ENCODE results near the gene CSK. TPM values are rescaled to one million over a fixed set of nuclear protein-coding genes. Genes with fewer than 3 reads are reported as not detected.
A peak's percentile ranks its signal among the peaks of the same experiment; 100 is the strongest.

The CSK gene
- total RNA-seq, 2 experiments from 2014 or later: 114 to 118 TPM

GRCh38 chr15:74843891-74844299, 62.0 kb downstream of the CSK start:
- Mint-ChIP-seq H3K27me3 (no peaks in the 10 kb centered on the region), H3K36me3 (ENCODE audit: low read depth) (peaks cover 50% of the 10 kb centered on the region), H3K27ac (peak overlapping the region; percentile 86), H3K9me3 (no peaks in the 10 kb centered on the region), H3K4me1 (ENCODE audit: low read depth) (peaks cover 56% of the 10 kb centered on the region), H3K4me3 (peak overlapping the region; percentile 93)
- Histone ChIP-seq H3K27me3 (ENCODE audit: control insufficient read depth in 1 of 2, insufficient read depth in 2 of 2, low read length in 2 of 2) (no peaks in the 10 kb centered on the region), H3K9me3 (ENCODE audit: control insufficient read depth in 1 of 2, insufficient read depth in 1 of 2, low read length in 2 of 2) (no peaks in the 10 kb centered on the region), H3K27ac (ENCODE audit: low read depth in 1 of 2, low read length in 2 of 2) (peak overlapping the region; percentile 69 to 82), H3K4me3 (ENCODE audit: low read length) (peak overlapping the region; percentile 49), H3K4me1 (ENCODE audit: insufficient read depth, low read length) (peaks cover 61% of the 10 kb centered on the region), H3K36me3 (ENCODE audit: insufficient read depth, low read length) (peaks cover 34% of the 10 kb centered on the region)
- ChIA-PET POLR2A (interaction anchor here (1.0 to 2.5 kb wide), 11 partner anchors 24 to 67 kb away, joined by 3 to 13 read pairs (median 6); partner anchors contain the start of genes CSK, FAM219B, MPI and SCAMP2), CTCF (interaction anchor here (1.2 to 2.5 kb wide), 11 partner anchors 24 to 107 kb away, joined by 3 to 12 read pairs (median 6); no protein-coding TSS in a partner anchor)
- peak in 2 of 14 experiments; percentile 10 to 53 for DNase-seq
- intact Hi-C loops (cut with DNase I, micrococcal nuclease): loop anchor here (1.0 to 10.0 kb wide), 12 partner anchors 29 to 358 kb away; partner anchors contain the start of genes MPI (in 2 of the 2), SCAMP2 (in 2 of the 2), ARID3B (in 1 of the 2) and C15orf39 (in 1 of the 2)
- TF ChIP-seq, protein P1, sequence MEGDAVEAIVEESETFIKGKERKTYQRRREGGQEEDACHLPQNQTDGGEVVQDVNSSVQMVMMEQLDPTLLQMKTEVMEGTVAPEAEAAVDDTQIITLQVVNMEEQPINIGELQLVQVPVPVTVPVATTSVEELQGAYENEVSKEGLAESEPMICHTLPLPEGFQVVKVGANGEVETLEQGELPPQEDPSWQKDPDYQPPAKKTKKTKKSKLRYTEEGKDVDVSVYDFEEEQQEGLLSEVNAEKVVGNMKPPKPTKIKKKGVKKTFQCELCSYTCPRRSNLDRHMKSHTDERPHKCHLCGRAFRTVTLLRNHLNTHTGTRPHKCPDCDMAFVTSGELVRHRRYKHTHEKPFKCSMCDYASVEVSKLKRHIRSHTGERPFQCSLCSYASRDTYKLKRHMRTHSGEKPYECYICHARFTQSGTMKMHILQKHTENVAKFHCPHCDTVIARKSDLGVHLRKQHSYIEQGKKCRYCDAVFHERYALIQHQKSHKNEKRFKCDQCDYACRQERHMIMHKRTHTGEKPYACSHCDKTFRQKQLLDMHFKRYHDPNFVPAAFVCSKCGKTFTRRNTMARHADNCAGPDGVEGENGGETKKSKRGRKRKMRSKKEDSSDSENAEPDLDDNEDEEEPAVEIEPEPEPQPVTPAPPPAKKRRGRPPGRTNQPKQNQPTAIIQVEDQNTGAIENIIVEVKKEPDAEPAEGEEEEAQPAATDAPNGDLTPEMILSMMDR (IDR thresholded peaks at IDR 0.05): no peak
- ATAC-seq (ENCODE audit: poor library complexity): no peak

GRCh38 chr15:74844319-74845207, 62.7 kb downstream of the CSK start:
- peak overlapping the region; percentile 49 for H3K4me3 Mint-ChIP-seq
- no peaks in the 10 kb centered on the region for H3K9me3 ChIP-seq (ENCODE audit: control insufficient read depth in 1 of 2, insufficient read depth in 1 of 2, low read length in 2 of 2)
- ChIA-PET POLR2A (interaction anchor here (0.7 to 2.5 kb wide), 25 partner anchors 12 to 607 kb away, joined by 3 to 10 read pairs (median 4); partner anchors contain the start of genes COX5A, CSK, FAM219B and MPI), CTCF (interaction anchor here (1.0 to 2.5 kb wide), 8 partner anchors 24 to 106 kb away, joined by 3 to 9 read pairs (median 4); no protein-coding TSS in a partner anchor)
- peak overlapping the region; percentile 22 for H3K4me3 ChIP-seq (ENCODE audit: low read length)
- H3K36me3 Mint-ChIP-seq (ENCODE audit: low read depth): peaks cover 51% of the 10 kb centered on the region
- peak in 1 of 14 experiments; percentile 19 for DNase-seq
- H3K27me3 ChIP-seq (ENCODE audit: control insufficient read depth in 1 of 2, insufficient read depth in 2 of 2, low read length in 2 of 2): no peaks in the 10 kb centered on the region
- intact Hi-C loops (cut with DNase I, micrococcal nuclease): loop anchor here (1.0 to 10.0 kb wide), 7 partner anchors 48 to 358 kb away; partner anchors contain the start of genes ARID3B (in 1 of the 2), C15orf39 (in 1 of the 2), EDC3 (in 1 of the 2) and MPI (in 1 of the 2)
- ATAC-seq (ENCODE audit: poor library complexity): no peak
- peaks cover 61% of the 10 kb centered on the region for H3K4me1 ChIP-seq (ENCODE audit: insufficient read depth, low read length)
- peaks cover 56% of the 10 kb centered on the region for H3K4me1 Mint-ChIP-seq (ENCODE audit: low read depth)
- peak overlapping the region; percentile 86 for H3K27ac Mint-ChIP-seq
- no peaks in the 10 kb centered on the region for H3K9me3 Mint-ChIP-seq
- TF ChIP-seq, protein P1 (IDR thresholded peaks at IDR 0.05): no peak
- H3K27ac ChIP-seq (ENCODE audit: low read depth in 1 of 2, low read length in 2 of 2): peak overlapping the region; percentile 69 to 82
- H3K27me3 Mint-ChIP-seq: no peaks in the 10 kb centered on the region
- H3K36me3 ChIP-seq (ENCODE audit: insufficient read depth, low read length): peaks cover 33% of the 10 kb centered on the region

DNA sequence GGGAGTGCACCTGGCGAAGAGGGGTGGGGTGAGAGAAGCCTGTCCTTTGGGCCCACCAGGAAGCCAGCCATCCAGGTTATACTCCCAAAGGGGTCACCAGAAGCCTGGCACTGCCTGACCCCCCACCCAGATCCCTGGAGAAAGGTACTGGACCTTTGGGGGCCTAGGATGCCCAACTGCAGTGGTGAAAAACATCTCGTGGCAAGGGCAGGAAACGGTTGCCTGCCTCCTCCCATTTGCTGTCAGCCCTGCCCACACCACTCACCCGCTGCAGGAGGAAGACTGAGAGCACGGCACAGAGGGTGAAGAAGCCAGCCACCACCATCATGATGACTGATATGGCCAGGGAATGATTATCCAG, 63.3 kb downstream of the CSK start:
- H3K9me3 ChIP-seq (ENCODE audit: control insufficient read depth in 1 of 2, insufficient read depth in 1 of 2, low read length in 2 of 2): no peaks in the 10 kb centered on the region
- DNase-seq: peak; percentile 36 to 76 (median 62)
- Mint-ChIP-seq H3K4me1 (ENCODE audit: low read depth) (peaks cover 56% of the 10 kb centered on the region), H3K4me3 (peak overlapping the region; percentile 49), H3K9me3 (no peaks in the 10 kb centered on the region), H3K36me3 (ENCODE audit: low read depth) (peaks cover 55% of the 10 kb centered on the region), H3K27me3 (no peaks in the 10 kb centered on the region), H3K27ac (peak overlapping the region; percentile 86)
- peak overlapping the region; percentile 69 to 82 for H3K27ac ChIP-seq (ENCODE audit: low read depth in 1 of 2, low read length in 2 of 2)
- intact Hi-C loops (cut with DNase I, micrococcal nuclease): loop anchor here (1.0 to 10.0 kb wide), 4 partner anchors 56 to 300 kb away; partner anchors contain the start of genes ARID3B (in 1 of the 2) and EDC3 (in 1 of the 2)
- peak; percentile 54 for ATAC-seq (ENCODE audit: poor library complexity)
- CTCF ChIA-PET: interaction anchor here (1.0 to 1.4 kb wide), 4 partner anchors 23 to 106 kb away, joined by 3 to 9 read pairs (median 4); no protein-coding TSS in a partner anchor
- H3K4me1 ChIP-seq (ENCODE audit: insufficient read depth, low read length): peaks cover 61% of the 10 kb centered on the region
- TF ChIP-seq, protein P1 (IDR thresholded peaks at IDR 0.05): peak; percentile 40
- H3K27me3 ChIP-seq (ENCODE audit: control insufficient read depth in 1 of 2, insufficient read depth in 2 of 2, low read length in 2 of 2): no peaks in the 10 kb centered on the region
- peak overlapping the region; percentile 22 for H3K4me3 ChIP-seq (ENCODE audit: low read length)
- POLR2A ChIA-PET: interaction anchor here (0.7 to 1.6 kb wide), 22 partner anchors 11 to 606 kb away, joined by 3 to 8 read pairs (median 4); partner anchors contain the start of genes COX5A, CSK, MPI and PPCDC
- H3K36me3 ChIP-seq (ENCODE audit: insufficient read depth, low read length): peaks cover 33% of the 10 kb centered on the region

Data from CD4-positive, alpha-beta T cell (primary cell).